SU-DHL-6 (cell line): ENCODE data around the gene BIN1.

ENCODE experiments used
- CTCF ChIP-seq: fragments of 200-600 bp; sonication (generic); IDR thresholded peaks from one replicate; pipeline ENCODE4 v1.5.1; 2017; ENCODE audit warnings: antibody characterized with exemption, mild to moderate bottlenecking, low read length, moderate library complexity; ENCODE audit not compliant: insufficient read depth, poor library complexity, severe bottlenecking
- EZH2phosphoT487 ChIP-seq: fragments of 200-600 bp; sonication (generic), shearing (Covaris generic); conservative IDR thresholded peaks from 2 replicates; pipeline ENCODE4 v1.6.1; 2018; ENCODE audit warnings: mild to moderate bottlenecking, antibody characterized with exemption, low read length, moderate library complexity, mixed read lengths

- no peak for TF ChIP-seq CTCF
- no peak for TF ChIP-seq EZH2phosphoT487
Observed at GRCh38 chr2:127115471-127116199, 8.7 kb upstream of the BIN1 start.
